Mucosa of stomach (tissue), 1 donor: ENCODE results near the gene BRPF1.

Source experiments
- H3K27me3 ChIP-seq: one replicate; pipeline ENCODE4 v1.7.0; 2013; ENCODE audit warnings: mild to moderate bottlenecking, low read length; ENCODE audit not compliant: control insufficient read depth, insufficient read depth
- H3K36me3 ChIP-seq: one replicate; pipeline ENCODE4 v1.7.0; 2013; ENCODE audit warnings: low read length; ENCODE audit not compliant: control insufficient read depth, insufficient read depth
- H3K4me1 ChIP-seq: one replicate; pipeline ENCODE4 v1.7.0; 2013; ENCODE audit warnings: mild to moderate bottlenecking, low read length; ENCODE audit not compliant: control insufficient read depth, insufficient read depth
- H3K4me3 ChIP-seq: one replicate; pipeline ENCODE4 v1.7.0; 2013; ENCODE audit warnings: low read length
- H3K9ac ChIP-seq: one replicate; pipeline ENCODE4 v1.7.0; 2013; ENCODE audit warnings: mild to moderate bottlenecking, low read length, moderate library complexity
- H3K9me3 ChIP-seq: one replicate; pipeline ENCODE4 v1.7.0; 2013; ENCODE audit warnings: mild to moderate bottlenecking, low read length, moderate library complexity; ENCODE audit not compliant: control insufficient read depth
- donor health status: Pancreatic carcinoma.

The BRPF1 gene

GRCh38 chr3:9745521-9745920 lies 14.0 kb downstream of the BRPF1 start:
- H3K9me3 ChIP-seq, result no peaks in the 10 kb centered on the region
- no peak overlapping the region for H3K4me3 ChIP-seq
- H3K27me3 ChIP-seq, result no peaks in the 10 kb centered on the region
- no peak overlapping the region for H3K9ac ChIP-seq
- peaks cover 35% of the 10 kb centered on the region for H3K36me3 ChIP-seq
- peaks cover 10% of the 10 kb centered on the region for H3K4me1 ChIP-seq

GRCh38 chr3:9746330-9746729 lies 14.8 kb downstream of the BRPF1 start:
- Histone ChIP-seq H3K9ac (no peak overlapping the region), H3K36me3 (peaks cover 30% of the 10 kb centered on the region), H3K9me3 (no peaks in the 10 kb centered on the region), H3K4me1 (peaks cover 17% of the 10 kb centered on the region), H3K27me3 (no peaks in the 10 kb centered on the region), H3K4me3 (no peak overlapping the region)

DNA sequence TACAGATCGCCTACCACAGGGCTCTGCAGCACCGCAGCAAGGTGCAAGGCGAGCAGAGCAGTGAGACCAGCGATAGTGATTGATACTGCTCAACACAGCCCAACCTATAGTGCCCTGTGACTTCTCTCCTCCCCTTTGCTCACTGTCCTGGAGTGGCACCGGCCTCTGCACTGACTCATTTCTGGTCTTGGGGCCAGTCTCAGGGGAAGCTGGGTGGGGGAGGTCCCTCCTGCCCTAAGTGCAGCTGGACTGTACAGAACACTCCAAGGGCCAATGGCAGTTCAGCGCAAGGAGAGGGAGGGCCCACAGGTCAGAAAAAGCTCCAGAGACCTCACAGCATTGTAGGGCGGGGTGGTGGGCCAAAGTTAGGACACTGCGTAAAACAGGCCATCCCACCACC lies 15.7 kb downstream of the BRPF1 start:
- Histone ChIP-seq H3K36me3 (peaks cover 27% of the 10 kb centered on the region), H3K4me1 (peaks cover 21% of the 10 kb centered on the region), H3K27me3 (no peaks in the 10 kb centered on the region), H3K9me3 (no peaks in the 10 kb centered on the region), H3K9ac (no peak overlapping the region), H3K4me3 (no peak overlapping the region)

DNA sequence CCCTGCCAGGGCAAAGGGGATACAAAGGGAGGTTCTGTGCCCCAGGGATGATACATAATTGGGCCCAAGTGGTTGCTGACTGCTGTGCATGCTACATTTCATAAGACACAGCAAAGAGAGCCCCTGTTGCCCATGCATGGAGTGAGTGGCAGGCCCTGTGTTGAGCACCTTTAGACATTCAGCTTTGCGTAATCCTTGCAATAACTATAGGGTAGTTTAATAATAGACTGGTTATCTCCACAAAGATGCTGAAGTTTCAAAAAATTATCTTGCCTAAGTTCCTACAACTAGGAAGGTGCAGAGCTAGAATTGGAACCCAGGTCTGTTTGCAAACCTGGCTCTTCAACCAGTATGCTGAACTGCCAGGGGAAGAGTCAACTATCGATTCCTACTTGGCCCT lies 16.5 kb downstream of the BRPF1 start:
- no peak overlapping the region for H3K9ac ChIP-seq
- peaks cover 21% of the 10 kb centered on the region for H3K4me1 ChIP-seq
- no peaks in the 10 kb centered on the region for H3K27me3 ChIP-seq
- no peaks in the 10 kb centered on the region for H3K9me3 ChIP-seq
- H3K4me3 ChIP-seq, result no peak overlapping the region
- H3K36me3 ChIP-seq, result peaks cover 26% of the 10 kb centered on the region

DNA sequence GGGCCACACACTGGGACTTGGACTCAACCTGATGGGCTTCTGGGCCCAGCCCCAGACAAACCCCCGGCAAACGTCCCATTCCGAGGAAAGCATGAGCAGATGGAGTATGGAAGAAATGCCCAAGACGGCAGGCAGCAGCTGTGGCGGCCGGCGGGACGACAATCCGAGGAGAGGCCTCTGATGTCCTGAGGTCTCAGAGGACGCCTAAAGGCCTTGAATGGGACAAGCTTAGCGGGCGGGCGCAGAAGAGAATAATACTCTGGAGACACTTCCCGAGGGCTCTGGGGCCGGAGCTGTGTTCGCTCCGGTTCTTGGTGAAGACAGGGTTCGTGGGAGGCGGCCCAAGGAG lies 17.7 kb downstream of the BRPF1 start:
- Histone ChIP-seq H3K4me3 (peak overlapping the region; percentile 81), H3K9ac (peak overlapping the region; percentile 75), H3K9me3 (no peaks in the 10 kb centered on the region), H3K36me3 (peaks cover 18% of the 10 kb centered on the region), H3K4me1 (peaks cover 21% of the 10 kb centered on the region), H3K27me3 (no peaks in the 10 kb centered on the region)

GRCh38 chr3:9749645-9750555 lies 18.4 kb downstream of the BRPF1 start, which contains the start of gene OGG1:
TSS of gene OGG1 (plus strand) at chr3:9749952. CDS start at chr3:9750287, 335 bp downstream.
- H3K36me3 ChIP-seq, result peaks cover 18% of the 10 kb centered on the region
- peak within 1 kb of the TSS; percentile 75 for H3K9ac ChIP-seq
- peaks cover 26% of the 10 kb centered on the region for H3K4me1 ChIP-seq
- H3K27me3 ChIP-seq, result no peaks in the 10 kb centered on the region
- no peaks in the 10 kb centered on the region for H3K9me3 ChIP-seq
- H3K4me3 ChIP-seq, result peak within 1 kb of the TSS; percentile 81

- no peaks in the 10 kb centered on the region for H3K9me3 ChIP-seq
- H3K4me1 ChIP-seq, result peaks cover 26% of the 10 kb centered on the region
- H3K27me3 ChIP-seq, result no peaks in the 10 kb centered on the region
- H3K9ac ChIP-seq, result peak overlapping the region; percentile 75
- H3K36me3 ChIP-seq, result peaks cover 9% of the 10 kb centered on the region
- peak overlapping the region; percentile 81 for H3K4me3 ChIP-seq
These were observed 19.2 kb downstream of the BRPF1 start for GRCh38 chr3:9750556-9751411.

- H3K4me3 ChIP-seq, result no peak overlapping the region
- no peaks in the 10 kb centered on the region for H3K27me3 ChIP-seq
- no peaks in the 10 kb centered on the region for H3K9me3 ChIP-seq
- H3K36me3 ChIP-seq, result peaks cover 7% of the 10 kb centered on the region
- H3K9ac ChIP-seq, result no peak overlapping the region
- H3K4me1 ChIP-seq, result peaks cover 20% of the 10 kb centered on the region
These were observed 23.1 kb downstream of the BRPF1 start for GRCh38 chr3:9754678-9755077.

- H3K9ac ChIP-seq, result no peak overlapping the region
- H3K4me1 ChIP-seq, result peaks cover 5% of the 10 kb centered on the region
- H3K27me3 ChIP-seq, result no peaks in the 10 kb centered on the region
- no peaks in the 10 kb centered on the region for H3K9me3 ChIP-seq
- peaks cover 3% of the 10 kb centered on the region for H3K36me3 ChIP-seq
- no peak overlapping the region for H3K4me3 ChIP-seq
These were observed 25.9 kb downstream of the BRPF1 start for GRCh38 chr3:9757427-9757826.

DNA sequence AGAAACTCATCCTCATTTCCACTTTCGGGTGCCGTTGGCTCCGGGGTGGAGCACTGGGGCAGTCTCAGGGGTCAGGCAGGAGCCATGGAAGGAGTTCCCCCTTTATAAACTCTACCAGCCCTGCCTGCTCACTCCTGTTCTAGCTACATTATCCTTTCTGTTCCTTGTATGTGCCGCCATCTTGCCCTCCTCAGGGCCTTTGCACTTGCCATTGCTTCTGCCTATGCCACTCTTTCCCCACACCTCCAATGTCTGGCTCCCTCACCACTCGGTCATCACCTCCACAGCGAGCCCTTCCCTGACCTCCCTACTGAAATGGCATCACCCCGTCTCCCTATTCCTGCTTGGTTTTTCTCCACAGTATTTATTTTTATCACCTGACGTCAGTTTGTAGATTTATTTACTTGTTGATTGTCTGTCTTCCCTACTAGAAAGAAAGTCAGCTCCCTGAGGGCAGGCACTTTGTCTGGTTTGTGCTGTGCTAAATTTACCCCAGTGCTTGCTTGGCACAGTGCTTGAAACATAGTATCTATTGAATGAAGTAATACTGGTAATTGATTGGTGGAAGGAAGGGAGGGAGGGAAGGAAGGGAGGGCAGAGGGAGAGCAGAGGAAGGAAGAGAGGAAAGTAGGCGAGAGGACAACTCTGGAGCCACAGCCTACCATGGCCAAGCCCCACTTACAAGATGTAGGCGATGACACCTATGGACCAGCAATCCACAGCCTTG lies 29.4 kb downstream of the BRPF1 start:
- H3K4me3 ChIP-seq, result no peak overlapping the region
- H3K4me1 ChIP-seq, result no peaks in the 10 kb centered on the region
- H3K27me3 ChIP-seq, result no peaks in the 10 kb centered on the region
- H3K9me3 ChIP-seq, result no peaks in the 10 kb centered on the region
- H3K9ac ChIP-seq, result no peak overlapping the region
- H3K36me3 ChIP-seq, result peaks cover 3% of the 10 kb centered on the region

DNA sequence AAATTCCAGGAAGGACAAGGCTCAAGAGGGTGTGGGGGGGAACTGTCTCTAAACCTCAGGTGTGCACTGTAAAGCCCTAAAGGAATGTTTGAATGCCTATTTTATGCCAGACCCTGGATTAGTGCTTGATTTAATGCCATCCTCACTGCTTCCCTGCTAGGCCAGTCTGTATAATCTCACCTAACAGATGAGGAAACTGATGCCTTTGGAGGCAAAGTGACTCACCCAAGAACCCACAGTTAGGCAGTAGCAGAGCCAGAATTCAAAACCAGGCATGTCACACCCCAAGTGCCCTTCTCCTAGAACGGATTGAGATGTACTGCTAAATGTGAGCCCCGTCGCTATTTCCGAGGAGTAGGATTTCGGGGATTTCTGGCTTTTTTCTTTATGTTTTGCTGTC lies 30.4 kb downstream of the BRPF1 start:
- no peaks in the 10 kb centered on the region for H3K9me3 ChIP-seq
- peaks cover 1% of the 10 kb centered on the region for H3K4me1 ChIP-seq
- H3K36me3 ChIP-seq, result peaks cover 3% of the 10 kb centered on the region
- H3K4me3 ChIP-seq, result no peak overlapping the region
- H3K27me3 ChIP-seq, result no peaks in the 10 kb centered on the region
- no peak overlapping the region for H3K9ac ChIP-seq
